Neutrophil (primary cell): ENCODE results near the gene ADAMTSL3.

Experiments
- H3K27ac ChIP-seq: fragments of 200-600 bp; sonication (generic); 2 replicates; pipeline ENCODE4 v1.5.1; 2016; ENCODE audit warnings: mild to moderate bottlenecking, moderate library complexity
- H3K27me3 ChIP-seq: fragments of 200-600 bp; sonication (generic); 2 replicates; pipeline ENCODE4 v1.6.0; 2016; ENCODE audit warnings: mild to moderate bottlenecking
- H3K36me3 ChIP-seq: fragments of 200-600 bp; sonication (generic); 2 replicates; pipeline ENCODE4 v1.5.1; 2017
- H3K4me1 ChIP-seq, 2 experiments: fragments of 200-600 bp in 1 of 2; sonication (generic) in 1 of 2; 1 replicate in 1 of 2; 2 replicates in 1 of 2; pipeline versions ENCODE4 v1.5.1 to v1.6.1; 2013 to 2016; ENCODE audit warnings: low read depth in 1 of 2, low read length in 1 of 2, mild to moderate bottlenecking in 1 of 2, moderate library complexity in 1 of 2; ENCODE audit not compliant: control insufficient read depth in 1 of 2, insufficient read depth in 1 of 2
- H3K4me3 ChIP-seq, 2 experiments: fragments of 200-600 bp in 1 of 2; sonication (generic) in 1 of 2; 1 replicate in 1 of 2; 2 replicates in 1 of 2; pipeline ENCODE4 v1.5.1; 2013 to 2016; ENCODE audit warnings: low read depth in 1 of 2, low read length in 1 of 2, mild to moderate bottlenecking in 1 of 2, moderate library complexity in 1 of 2
- H3K9me3 ChIP-seq: fragments of 200-600 bp; sonication (generic); 2 replicates; pipeline ENCODE4 v1.5.1; 2016
- TF ChIP-seq, protein P1 (sequence below): fragments of 200-600 bp; sonication (generic); IDR thresholded peaks from 2 replicates; pipeline ENCODE4 v1.5.1; 2016; ENCODE audit warnings: antibody characterized with exemption

The ADAMTSL3 gene

DNA sequence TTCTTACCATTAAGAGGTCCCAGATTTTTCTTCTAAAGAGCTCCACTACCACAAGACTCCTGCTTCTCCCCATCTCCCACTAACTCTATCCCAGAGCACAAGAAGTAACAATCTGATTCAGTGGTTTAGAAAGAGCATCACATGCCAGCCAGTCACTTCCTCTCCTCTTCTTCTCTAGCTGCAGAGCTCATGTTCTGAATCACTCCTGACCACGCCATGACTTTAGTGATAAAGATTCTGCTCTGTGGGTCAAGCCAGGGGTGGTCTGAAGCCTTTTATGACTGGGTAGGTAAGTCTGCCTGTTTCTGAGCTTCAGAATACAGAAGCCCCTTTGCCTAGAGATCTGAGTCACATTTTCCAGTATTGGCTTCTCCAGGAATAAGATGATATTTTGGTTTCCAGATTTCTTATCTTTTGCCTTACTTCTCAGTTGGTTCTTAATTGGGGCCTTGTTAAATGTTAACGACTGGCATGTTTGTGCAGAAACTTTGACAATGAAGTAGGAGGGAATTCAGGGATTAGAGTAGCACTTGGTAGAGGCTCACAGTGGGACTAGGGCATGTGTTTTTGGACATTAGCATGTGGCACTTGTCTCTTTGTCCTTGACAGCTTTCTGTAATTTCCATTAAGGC lies 27.6 kb upstream of the ADAMTSL3 start:
- Histone ChIP-seq H3K4me1 (no peaks in the 10 kb centered on the region), H3K27ac (no peak overlapping the region), H3K36me3 (no peaks in the 10 kb centered on the region), H3K9me3 (no peaks in the 10 kb centered on the region), H3K27me3 (no peaks in the 10 kb centered on the region), H3K4me3 (no peak overlapping the region)
- TF ChIP-seq, protein P1, sequence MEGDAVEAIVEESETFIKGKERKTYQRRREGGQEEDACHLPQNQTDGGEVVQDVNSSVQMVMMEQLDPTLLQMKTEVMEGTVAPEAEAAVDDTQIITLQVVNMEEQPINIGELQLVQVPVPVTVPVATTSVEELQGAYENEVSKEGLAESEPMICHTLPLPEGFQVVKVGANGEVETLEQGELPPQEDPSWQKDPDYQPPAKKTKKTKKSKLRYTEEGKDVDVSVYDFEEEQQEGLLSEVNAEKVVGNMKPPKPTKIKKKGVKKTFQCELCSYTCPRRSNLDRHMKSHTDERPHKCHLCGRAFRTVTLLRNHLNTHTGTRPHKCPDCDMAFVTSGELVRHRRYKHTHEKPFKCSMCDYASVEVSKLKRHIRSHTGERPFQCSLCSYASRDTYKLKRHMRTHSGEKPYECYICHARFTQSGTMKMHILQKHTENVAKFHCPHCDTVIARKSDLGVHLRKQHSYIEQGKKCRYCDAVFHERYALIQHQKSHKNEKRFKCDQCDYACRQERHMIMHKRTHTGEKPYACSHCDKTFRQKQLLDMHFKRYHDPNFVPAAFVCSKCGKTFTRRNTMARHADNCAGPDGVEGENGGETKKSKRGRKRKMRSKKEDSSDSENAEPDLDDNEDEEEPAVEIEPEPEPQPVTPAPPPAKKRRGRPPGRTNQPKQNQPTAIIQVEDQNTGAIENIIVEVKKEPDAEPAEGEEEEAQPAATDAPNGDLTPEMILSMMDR, result no peak

DNA sequence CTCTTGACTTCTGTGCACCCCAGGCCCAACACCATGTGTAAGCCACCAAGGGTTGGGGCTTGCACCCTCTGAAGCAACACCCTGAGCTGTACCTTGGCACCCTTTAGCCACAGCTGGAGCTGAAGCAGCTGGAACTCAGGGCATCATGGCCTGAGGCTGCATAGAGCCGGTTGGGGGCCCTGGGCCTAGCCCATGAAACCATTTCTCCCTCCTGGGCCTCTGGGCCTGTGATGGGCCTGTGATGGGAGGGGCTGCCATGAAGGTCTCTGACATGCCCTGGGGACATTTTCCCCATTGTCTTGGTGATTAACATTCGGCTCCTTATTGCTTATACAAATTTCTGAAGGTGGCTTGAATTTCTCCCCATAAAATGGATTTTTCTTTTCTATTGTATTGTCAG lies 22.4 kb upstream of the ADAMTSL3 start:
- Histone ChIP-seq H3K27me3 (no peaks in the 10 kb centered on the region), H3K4me3 (no peak overlapping the region)
- TF ChIP-seq, protein P1, result no peak

DNA sequence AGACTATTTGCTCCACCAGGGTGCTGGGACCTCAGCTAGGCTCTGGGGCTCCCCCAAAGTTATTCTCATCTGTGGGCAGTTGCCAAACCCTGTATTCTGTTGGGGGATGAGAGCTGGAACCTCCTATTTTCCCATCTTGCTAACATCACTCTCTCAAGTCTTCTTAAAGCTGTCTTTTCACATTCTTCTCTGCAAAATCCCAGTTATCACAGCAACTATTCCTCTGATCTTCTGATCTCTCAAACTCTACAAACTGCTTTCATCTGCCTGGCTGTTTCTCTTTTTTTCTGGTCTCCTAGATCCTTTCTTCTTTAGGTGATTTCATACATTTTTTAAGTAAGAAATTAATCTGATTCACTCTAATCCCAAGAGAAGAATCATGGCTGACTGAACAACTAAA lies 10.7 kb upstream of the ADAMTSL3 start:
- TF ChIP-seq, protein P1, result no peak
- no peaks in the 10 kb centered on the region for H3K27me3 ChIP-seq
- no peaks in the 10 kb centered on the region for H3K9me3 ChIP-seq
- H3K36me3 ChIP-seq, result no peaks in the 10 kb centered on the region
- no peak overlapping the region for H3K4me3 ChIP-seq
- no peaks in the 10 kb centered on the region for H3K4me1 ChIP-seq
- H3K27ac ChIP-seq, result no peak overlapping the region

More for the DNA sequence above, 22.4 kb upstream of the ADAMTSL3 start:
- H3K9me3 ChIP-seq, result no peaks in the 10 kb centered on the region
- H3K4me1 ChIP-seq, result no peaks in the 10 kb centered on the region
- no peaks in the 10 kb centered on the region for H3K36me3 ChIP-seq
- H3K27ac ChIP-seq, result no peak overlapping the region

DNA sequence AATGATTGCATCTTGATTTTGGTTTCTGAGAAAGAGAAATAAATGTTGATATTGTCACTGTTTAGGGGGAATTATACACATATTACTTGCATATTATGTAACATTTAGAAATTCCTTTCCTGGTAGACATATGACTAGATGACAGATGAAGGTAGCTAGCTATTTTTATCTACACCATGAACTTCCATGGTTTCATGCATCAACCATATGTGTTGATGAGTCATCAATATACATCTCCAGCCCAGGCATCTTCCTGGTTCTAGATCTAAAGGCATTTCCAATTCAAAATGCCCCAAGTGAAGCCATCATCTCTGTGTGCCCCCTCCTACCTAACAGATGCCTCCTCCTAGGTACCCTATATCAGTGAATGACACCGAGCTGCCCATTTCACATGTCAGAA lies 9.5 kb upstream of the ADAMTSL3 start:
- no peak overlapping the region for H3K4me3 ChIP-seq
- H3K4me1 ChIP-seq, result no peaks in the 10 kb centered on the region
- no peaks in the 10 kb centered on the region for H3K36me3 ChIP-seq
- no peak overlapping the region for H3K27ac ChIP-seq
- TF ChIP-seq, protein P1, result no peak
- H3K9me3 ChIP-seq, result no peaks in the 10 kb centered on the region
- H3K27me3 ChIP-seq, result no peaks in the 10 kb centered on the region

DNA sequence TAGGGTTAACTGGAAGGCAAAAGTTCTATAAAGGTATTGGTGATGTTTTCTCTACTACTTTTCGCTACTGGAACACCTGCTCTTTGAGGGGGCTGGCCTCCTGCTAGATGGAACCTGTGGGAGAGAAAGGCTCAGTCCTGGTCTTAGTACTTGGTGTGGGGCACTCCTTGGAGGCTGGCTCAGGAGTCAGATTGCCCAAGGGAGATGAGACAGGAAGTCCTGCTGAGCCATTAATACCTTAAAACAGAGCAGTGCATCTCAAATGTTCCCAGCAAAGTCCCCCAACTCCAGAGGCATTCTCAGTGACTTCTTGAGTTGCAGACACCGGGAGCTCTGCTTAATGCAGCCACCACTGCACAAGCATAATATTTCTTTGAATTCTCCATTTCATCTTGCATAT lies 3.1 kb upstream of the ADAMTSL3 start:
- Histone ChIP-seq H3K27ac (no peak overlapping the region), H3K4me1 (no peaks in the 10 kb centered on the region), H3K9me3 (no peaks in the 10 kb centered on the region), H3K27me3 (peaks cover 57% of the 10 kb centered on the region), H3K4me3 (no peak overlapping the region), H3K36me3 (no peaks in the 10 kb centered on the region)
- TF ChIP-seq, protein P1, result no peak
